ES-I3 (cell line): Measurements from ENCODE around the gene PPP2R5E.
"Not testable (repeated sequence)": the region's sequence is repeated elsewhere in the genome, so short reads cannot be mapped to it uniquely, and the experiment has no call there.

Source experiments
- H3K36me3 ChIP-seq: 2 replicates; pipeline ENCODE4 v1.6.1; 2013; ENCODE audit warnings: mild to moderate bottlenecking, low read length, control low read depth, moderate library complexity; ENCODE audit not compliant: insufficient read depth
- H3K4me1 ChIP-seq: 2 replicates; pipeline ENCODE4 v1.6.1; 2013; ENCODE audit warnings: mild to moderate bottlenecking, control low read depth, low read length; ENCODE audit not compliant: insufficient read depth
- H3K9ac ChIP-seq: 2 replicates; pipeline ENCODE4 v1.6.1; 2013; ENCODE audit warnings: low read depth, mild to moderate bottlenecking, low read length, moderate library complexity
- H3K9me3 ChIP-seq: 2 replicates; pipeline ENCODE4 v1.6.1; 2013; ENCODE audit warnings: mild to moderate bottlenecking, low read length, moderate library complexity; ENCODE audit not compliant: control insufficient read depth, insufficient read depth

Gene PPP2R5E

DNA sequence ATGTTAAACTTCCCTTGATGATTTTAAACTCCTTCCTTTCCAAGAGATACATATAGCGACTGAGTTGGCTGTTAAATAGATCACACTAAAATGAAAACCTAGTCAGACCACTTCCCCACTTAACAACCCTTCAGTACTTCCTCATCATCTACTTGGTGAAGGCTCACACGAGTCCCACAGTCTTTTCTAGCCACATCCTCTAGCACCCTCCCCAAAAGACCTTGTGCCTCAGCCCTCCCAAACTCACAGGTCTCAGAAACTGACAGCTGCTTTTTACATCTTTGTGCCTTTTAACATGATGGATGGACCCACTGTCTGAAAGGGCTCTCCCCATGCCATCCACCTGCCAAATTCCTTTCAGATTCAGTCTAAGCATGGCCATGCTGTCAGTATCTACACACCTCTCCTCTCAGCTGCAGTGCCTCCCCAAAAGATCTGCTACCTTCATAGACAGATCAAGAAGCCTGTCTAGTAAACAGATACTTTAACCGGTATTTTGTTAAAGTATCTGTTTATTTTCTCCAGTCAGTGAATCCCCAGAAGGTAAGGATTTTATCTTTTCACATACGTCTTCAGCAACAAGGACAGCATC, 159.3 kb downstream of the PPP2R5E start:
- H3K9ac ChIP-seq = no peak overlapping the region
- H3K9me3 ChIP-seq = no peaks in the 10 kb centered on the region
- H3K36me3 ChIP-seq = peaks cover 24% of the 10 kb centered on the region
- no peaks in the 10 kb centered on the region for H3K4me1 ChIP-seq

DNA sequence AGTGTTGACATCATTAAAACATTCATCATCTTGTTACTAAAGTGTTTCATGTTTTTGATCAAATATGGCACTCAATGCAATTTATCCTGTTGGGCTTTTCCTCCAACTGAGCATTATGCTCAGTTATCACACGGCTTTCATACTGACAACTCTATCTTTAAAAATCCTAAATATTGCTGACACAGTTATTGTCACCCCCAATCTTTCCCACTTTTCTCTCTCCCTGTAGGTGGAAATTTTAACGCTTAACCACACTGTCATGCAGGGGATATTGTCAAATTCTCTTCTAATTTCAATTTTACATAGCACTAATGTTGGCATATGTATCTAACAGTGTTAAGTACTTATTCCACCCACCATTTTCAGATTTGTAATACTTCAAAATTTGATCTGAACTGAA, 164.7 kb downstream of the PPP2R5E start:
- Histone ChIP-seq H3K4me1 (no peaks in the 10 kb centered on the region), H3K9ac (no peak overlapping the region), H3K36me3 (peaks cover 14% of the 10 kb centered on the region), H3K9me3 (no peaks in the 10 kb centered on the region)

DNA sequence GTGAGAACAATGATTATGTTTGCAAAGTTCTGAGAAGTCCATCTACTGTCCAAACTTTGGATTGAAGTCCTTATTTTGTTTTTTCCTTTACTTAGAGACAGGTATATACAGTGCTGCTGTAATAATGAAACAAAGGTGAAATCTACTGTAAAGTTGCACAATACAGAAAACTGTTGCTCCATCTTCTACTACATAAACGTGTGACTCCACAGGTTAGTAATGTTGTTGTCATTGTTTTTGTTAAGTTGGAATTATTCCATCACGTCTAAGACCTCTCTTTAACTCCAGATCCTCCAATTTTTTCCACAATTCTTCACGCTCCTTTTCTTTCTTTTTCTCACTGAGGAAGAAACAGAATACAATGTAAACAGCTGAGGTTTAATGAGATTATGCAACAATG, 167.4 kb downstream of the PPP2R5E start:
- no peak overlapping the region for H3K9ac ChIP-seq
- H3K36me3 ChIP-seq = no peaks in the 10 kb centered on the region; the same call in 1 of the 2 replicates
- H3K4me1 ChIP-seq = no peaks in the 10 kb centered on the region
- H3K9me3 ChIP-seq = no peaks in the 10 kb centered on the region

DNA sequence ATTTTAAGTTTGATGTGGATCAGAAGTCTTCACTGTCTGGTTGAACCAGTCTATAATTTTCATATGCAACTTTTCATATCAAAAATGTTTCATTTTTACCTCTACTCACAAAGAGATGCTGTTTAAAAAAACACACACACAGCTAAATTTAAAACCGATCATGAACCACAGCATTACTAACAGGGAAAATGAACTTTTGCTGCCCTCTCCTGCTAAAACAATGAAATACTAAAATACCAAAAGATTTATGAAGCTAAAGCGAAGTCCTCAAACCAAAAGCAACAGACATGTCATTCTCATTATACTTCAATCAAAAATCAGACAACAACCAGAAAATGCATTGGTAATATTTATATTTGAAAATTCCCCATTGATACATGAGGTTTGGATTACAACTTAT, 171.6 kb downstream of the PPP2R5E start:
- H3K36me3 ChIP-seq, H3K4me1 ChIP-seq, H3K9me3 ChIP-seq, H3K9ac ChIP-seq: not testable (repeated sequence)

DNA sequence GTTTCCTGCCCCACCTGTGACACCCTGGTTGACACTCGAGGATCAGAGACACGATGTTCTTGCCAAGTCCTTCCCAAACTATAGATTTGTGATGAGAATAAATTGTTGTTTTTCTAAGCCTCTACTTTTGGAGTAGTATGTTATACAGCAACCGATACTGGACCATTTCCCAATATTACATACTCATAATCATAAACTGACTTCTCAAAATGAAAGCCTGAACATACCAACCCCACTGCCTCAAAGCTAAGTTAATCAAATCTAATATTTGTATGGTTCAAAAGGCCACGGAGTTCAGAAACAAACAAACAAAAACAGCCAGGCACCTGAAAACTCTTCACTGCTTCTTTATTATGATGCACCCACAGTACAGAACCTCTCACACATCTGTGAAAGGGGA, 172.1 kb downstream of the PPP2R5E start:
- no peaks in the 10 kb centered on the region for H3K4me1 ChIP-seq
- no peak overlapping the region for H3K9ac ChIP-seq
- no peaks in the 10 kb centered on the region for H3K36me3 ChIP-seq
- no peaks in the 10 kb centered on the region; the same call in 1 of the 2 replicates for H3K9me3 ChIP-seq

DNA sequence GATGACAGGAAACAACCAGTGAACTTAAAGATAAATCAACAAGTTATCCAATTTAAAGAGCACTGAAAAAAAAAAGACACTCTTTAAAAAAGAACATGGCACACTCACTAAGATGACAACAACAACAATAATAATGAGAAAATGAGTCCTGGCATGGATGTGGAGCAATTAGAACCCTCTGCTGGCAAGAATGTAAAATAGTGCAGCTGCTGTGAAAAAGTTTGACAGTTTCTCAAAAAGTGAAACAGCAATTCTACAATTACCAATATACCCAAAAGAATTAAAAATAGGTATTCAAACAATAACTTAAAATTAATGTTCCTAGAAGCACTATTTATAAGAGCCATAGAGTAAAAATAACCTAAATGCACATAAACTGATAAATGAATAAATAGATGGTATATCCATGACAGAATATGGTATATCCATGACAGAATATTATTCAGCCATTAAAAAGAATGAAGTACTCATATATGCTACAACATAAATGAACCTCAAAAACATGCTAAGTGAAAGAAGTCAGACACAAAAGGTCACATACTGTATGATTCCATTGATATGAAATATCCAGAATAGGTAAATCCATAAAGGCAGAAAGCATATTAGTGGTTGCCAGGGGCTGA, 175.3 kb downstream of the PPP2R5E start:
- no peaks in the 10 kb centered on the region for H3K4me1 ChIP-seq

DNA sequence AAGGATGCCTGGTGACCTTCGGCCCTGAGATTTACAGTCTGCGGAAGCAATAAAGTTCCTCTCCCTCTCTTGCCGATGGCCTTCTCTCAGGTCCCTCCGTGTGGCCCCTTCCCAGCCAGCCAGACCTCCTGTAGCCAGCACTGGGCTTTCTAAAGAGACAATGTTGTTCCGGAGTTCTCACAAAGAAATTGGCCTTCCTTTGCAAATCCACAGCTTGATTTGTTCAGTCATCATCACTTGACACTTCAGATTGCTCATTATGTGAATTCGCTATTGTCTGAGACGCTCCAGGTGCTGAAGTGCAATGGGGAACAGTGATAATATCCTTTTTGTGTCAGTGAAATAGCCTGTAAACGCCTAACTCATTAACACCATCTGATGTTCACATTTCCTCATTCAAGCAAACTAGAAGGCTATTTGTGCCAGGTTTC, 180.8 kb downstream of the PPP2R5E start:
- no peaks in the 10 kb centered on the region for H3K36me3 ChIP-seq
- no peak overlapping the region for H3K9ac ChIP-seq
- no peaks in the 10 kb centered on the region for H3K4me1 ChIP-seq
- H3K9me3 ChIP-seq = no peaks in the 10 kb centered on the region; the same call in 1 of the 2 replicates

More for the DNA sequence above, 175.3 kb downstream of the PPP2R5E start:
- H3K9me3 ChIP-seq = no peaks in the 10 kb centered on the region; the same call in 1 of the 2 replicates
- H3K9ac ChIP-seq = no peak overlapping the region
- H3K36me3 ChIP-seq = no peaks in the 10 kb centered on the region

DNA sequence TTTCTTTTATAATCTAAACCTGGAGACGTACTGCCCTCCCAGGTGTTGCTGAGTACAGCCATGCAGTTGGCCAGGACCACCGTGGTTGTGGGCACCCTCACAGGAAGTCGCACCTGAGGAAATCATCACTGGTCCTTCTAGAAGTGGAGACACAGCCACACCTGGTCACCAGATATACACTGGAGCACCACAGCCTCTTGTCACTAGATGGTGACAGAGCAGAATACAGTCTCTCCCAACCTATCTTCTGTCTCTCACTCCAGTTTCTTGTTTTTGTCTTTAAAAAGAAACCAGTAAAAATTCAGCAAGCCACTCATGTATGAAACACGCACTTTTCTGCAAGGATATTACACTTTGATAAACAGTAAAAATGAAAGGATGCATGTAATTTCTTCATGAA, 181.4 kb downstream of the PPP2R5E start:
- H3K9ac ChIP-seq = no peak overlapping the region
- no peaks in the 10 kb centered on the region for H3K4me1 ChIP-seq
- no peaks in the 10 kb centered on the region; the same call in 1 of the 2 replicates for H3K9me3 ChIP-seq
- H3K36me3 ChIP-seq = no peaks in the 10 kb centered on the region

DNA sequence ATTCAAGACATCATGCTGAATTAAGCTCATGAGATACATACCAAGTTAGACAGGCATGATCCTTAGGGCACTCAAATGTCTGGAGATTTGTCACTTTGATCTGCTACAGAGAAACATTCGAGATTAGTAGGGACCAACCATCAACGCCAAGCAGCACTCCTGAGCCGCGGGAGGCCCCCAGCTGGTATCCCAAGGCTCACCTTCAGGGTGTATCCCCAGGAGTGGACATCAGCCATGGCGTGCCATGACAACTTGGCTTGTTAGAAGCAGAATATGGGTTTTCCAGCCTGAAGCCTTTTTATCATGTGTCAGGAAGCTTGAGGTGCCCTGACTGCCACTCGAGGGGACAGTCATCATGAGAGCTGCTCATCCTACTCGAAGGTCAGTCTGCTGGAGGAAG, 185.3 kb downstream of the PPP2R5E start:
- H3K36me3 ChIP-seq = no peaks in the 10 kb centered on the region
- no peaks in the 10 kb centered on the region for H3K9me3 ChIP-seq
- no peaks in the 10 kb centered on the region for H3K4me1 ChIP-seq
- H3K9ac ChIP-seq = no peak overlapping the region

DNA sequence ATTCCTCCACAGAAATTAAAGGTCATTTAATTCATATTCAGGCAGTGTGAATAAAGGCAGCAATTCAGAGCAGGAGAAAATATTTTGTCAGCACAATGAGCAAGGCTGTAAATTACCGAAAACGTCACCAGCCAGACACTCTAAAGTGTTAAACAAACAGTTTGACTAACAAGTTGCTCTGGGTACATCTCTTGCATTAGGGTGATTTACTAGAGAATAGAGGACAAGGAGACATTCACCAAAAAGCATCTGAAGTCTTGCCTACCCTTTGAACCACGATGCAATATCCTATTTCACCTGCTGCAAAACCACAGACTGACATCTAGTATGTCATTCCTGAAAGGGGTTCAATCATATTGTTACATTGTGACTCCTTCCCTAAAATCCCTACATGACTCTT, 197.4 kb downstream of the PPP2R5E start:
- H3K4me1 ChIP-seq = no peaks in the 10 kb centered on the region
- no peaks in the 10 kb centered on the region for H3K9me3 ChIP-seq
- H3K36me3 ChIP-seq = no peaks in the 10 kb centered on the region
- H3K9ac ChIP-seq = no peak overlapping the region

DNA sequence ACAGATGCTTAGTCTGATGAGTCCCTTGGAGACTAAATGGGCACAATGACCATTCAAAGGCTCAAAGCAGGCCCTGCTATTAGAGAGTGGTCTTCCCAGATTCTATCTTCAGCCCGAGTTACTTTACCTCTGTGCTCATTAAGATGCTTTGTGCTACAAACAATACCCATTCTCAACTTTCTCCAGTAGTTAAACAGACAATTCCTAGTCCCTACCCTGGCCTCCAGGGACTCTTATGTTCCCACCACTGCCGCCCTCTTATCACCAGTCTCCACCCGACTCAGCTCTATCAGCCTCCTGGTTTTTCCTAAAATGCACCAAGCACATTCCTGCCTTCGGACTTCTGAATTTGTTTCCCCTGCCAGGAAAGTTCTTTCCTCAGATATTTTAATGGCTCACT, 198.8 kb downstream of the PPP2R5E start:
- H3K36me3 ChIP-seq = no peaks in the 10 kb centered on the region

DNA sequence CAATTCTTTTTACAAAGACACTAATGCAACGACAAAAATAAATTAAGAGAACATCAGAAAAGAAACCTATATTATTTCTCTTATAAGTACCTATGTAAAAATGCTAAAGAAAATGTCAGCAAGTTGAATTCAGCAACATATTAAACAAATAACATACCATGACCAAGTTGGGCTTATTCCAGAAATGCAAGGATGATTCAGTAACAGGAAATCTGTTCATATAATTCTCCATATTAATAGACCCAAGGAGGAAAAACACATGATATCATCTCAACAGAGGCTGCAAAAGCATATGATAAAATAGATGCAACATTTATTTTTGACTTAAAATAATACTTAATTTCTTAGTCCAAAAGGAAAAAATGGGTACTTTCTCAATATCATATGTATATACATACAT, 199.3 kb downstream of the PPP2R5E start:
- no peak overlapping the region for H3K9ac ChIP-seq
- H3K4me1 ChIP-seq = no peaks in the 10 kb centered on the region
- H3K36me3 ChIP-seq = no peaks in the 10 kb centered on the region
- no peaks in the 10 kb centered on the region for H3K9me3 ChIP-seq

More for the DNA sequence above, 198.8 kb downstream of the PPP2R5E start:
- Histone ChIP-seq H3K4me1 (no peaks in the 10 kb centered on the region), H3K9me3 (no peaks in the 10 kb centered on the region), H3K9ac (no peak overlapping the region)

DNA sequence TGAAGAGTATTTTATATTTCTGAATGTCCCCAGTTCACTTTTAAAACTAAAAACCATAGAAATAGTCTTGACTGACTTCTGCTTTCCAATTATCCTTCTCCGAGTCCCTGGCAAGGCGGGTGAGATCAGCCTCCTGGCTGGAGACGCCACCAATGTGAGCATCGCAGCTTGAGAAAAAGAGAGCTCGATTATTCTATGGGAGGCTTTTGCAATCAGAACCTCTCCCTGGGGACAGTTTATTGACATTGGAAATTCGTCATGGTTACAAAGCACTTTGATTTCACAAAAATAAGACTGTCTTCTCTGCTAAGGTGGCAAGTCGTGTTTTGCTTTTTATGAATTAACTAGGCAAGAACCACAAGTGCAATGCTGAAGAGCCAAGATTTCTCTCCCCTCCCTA, 200.8 kb downstream of the PPP2R5E start:
- H3K9ac ChIP-seq = no peak overlapping the region
- H3K36me3 ChIP-seq = no peaks in the 10 kb centered on the region
- H3K4me1 ChIP-seq = no peaks in the 10 kb centered on the region
- H3K9me3 ChIP-seq = no peaks in the 10 kb centered on the region

DNA sequence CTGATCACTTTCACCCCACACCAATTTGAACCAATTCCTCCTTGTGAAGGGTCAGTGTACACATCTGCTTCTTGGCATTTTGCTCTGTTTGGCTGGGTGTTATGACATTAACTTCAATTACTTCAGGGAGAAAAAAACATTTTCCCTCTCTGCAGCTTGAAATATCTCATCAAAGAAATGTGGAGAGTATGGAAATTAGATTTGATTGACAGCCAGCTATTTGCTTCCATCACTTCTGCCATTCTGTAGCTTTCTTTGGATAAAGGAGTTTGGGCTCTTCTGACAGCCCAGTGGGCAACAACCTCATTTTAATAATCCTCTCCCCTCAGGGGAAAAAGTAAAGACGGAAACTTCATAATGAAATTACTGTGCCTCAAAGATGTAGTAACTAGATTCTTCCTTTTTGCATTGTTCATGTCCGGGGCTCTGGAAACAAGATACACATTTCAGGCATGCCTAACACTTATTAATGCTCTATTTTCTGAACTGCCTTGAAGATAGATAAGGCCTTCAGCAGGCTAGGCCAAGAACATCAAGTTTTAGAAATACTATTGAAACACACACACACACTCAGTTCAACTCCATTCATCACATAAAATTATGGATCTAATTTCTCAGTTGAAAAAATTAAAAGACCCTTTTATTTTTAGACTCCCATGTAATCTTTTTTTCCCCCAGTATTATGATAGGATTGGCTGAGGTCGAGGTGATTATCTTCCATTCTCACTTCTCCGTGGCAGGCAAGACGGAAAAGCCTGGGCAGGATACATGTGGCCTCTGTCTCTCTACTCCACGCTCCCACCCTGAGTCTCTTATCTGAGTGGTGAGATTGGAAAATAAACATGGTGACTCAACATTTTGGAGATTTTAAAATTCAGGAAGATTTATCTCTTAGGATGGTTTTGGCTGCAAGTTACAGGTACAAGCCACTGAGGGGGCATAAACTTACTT, 214.1 kb downstream of the PPP2R5E start:
- Histone ChIP-seq H3K9ac (no peak overlapping the region), H3K9me3 (no peaks in the 10 kb centered on the region), H3K36me3 (no peaks in the 10 kb centered on the region), H3K4me1 (no peaks in the 10 kb centered on the region)
